Activated naive CD4-positive, alpha-beta T cell treated with anti-CD3 and anti-CD28 coated beads, Interleukin-2, amount 10 ng/mL, durations not matched to agents 5 hours and 36 hours (primary cell): ENCODE data around the gene GLRX5. TPM values are rescaled to one million over a fixed set of nuclear protein-coding genes. Genes with fewer than 3 reads are reported as not detected.

ENCODE experiments used
- total RNA-seq, 2 experiments: library from RNA; stranded (reverse); gene quantifications; one replicate each; pipeline ENCODE4 v1.2.3, GENCODE V29; 2021

The GLRX5 gene
- 10 to 100 TPM; 30.3 TPM for total RNA-seq

GRCh38 chr14:95534299-95535225 is at the start of gene GLRX5:
TSS of gene GLRX5 (plus strand) at chr14:95535050. CDS start at chr14:95535090, 40 bp downstream.

GRCh38 chr14:95516554-95517181 is 18.2 kb upstream of the GLRX5 start, which contains the start of gene SYNE3:
TSS of gene SYNE3 (minus strand) at chr14:95516650. CDS start at chr14:95475821, 40,829 bp downstream.

Other genes starting within 250 kb of the GLRX5 start
- 1 to 10 TPM; 1.4 to 1.5 TPM for gene CLMN, start 215.1 kb upstream of the GLRX5 start, total RNA-seq
- 100 to 1,000 TPM; 101 to 109 TPM for gene SYNE3, start 18.4 kb upstream of the GLRX5 start, total RNA-seq
- not detected for gene TCL1B, start 151.4 kb downstream of the GLRX5 start, total RNA-seq
- gene TCL1A, start 179.1 kb downstream of the GLRX5 start, total RNA-seq, result under 1 TPM in 1 of 2 experiments, not detected in 1; 0.25 TPM